ENCODE results near the gene NFIX. TPM values are rescaled to one million over a fixed set of nuclear protein-coding genes. Genes with fewer than 3 reads are reported as not detected.

Gene NFIX
- total RNA-seq, 6 experiments from 2014 or later, result 20.3 to 40.0 (median 26.7) TPM

GRCh38 chr19:12997967-12998940 is 3.0 kb downstream of the NFIX start:
- DNase-seq (no peak), ATAC-seq (no peak)
- H3K27me3 ChIP-seq, result no peaks in the 10 kb centered on the region
- H3K4me3 ChIP-seq, result no peak overlapping the region
- no peak overlapping the region for H3K27ac ChIP-seq
- peaks cover 0 to 22% (median 3%) of the 10 kb centered on the region in 4 donors for H3K4me1 ChIP-seq
- intact Hi-C loops (cut with DNase I), result no loop called here
- no peaks in the 10 kb centered on the region for H3K9me3 ChIP-seq
- TF ChIP-seq CTCF (IDR thresholded peaks at IDR 0.05) (no peak), POLR2A (IDR thresholded peaks at IDR 0.05) (no peak)
- WGBS (ENCODE audit: insufficient coverage, low coverage, low lambda C conversion rate, missing lambda C conversion rate), result 75% methylated on average over 23 of the region's 32 CpGs
- no peaks in the 10 kb centered on the region for H3K36me3 ChIP-seq

- TF ChIP-seq POLR2A (IDR thresholded peaks at IDR 0.05) (no peak), CTCF (IDR thresholded peaks at IDR 0.05) (no peak)
- ATAC-seq (no peak), DNase-seq (no peak)
- no peak overlapping the region for H3K27ac ChIP-seq
- H3K36me3 ChIP-seq, result no peaks in the 10 kb centered on the region
- peaks cover 0 to 28% (median 3%) of the 10 kb centered on the region in 4 donors for H3K4me1 ChIP-seq
- no peaks in the 10 kb centered on the region for H3K27me3 ChIP-seq
- no peaks in the 10 kb centered on the region for H3K9me3 ChIP-seq
- H3K4me3 ChIP-seq, result no peak overlapping the region
- 97% methylated on average over 10 of the region's 19 CpGs for WGBS (ENCODE audit: insufficient coverage, low coverage, low lambda C conversion rate, missing lambda C conversion rate)
- intact Hi-C loops (cut with DNase I), result no loop called here
Measured at GRCh38 chr19:13001166-13001501, 5.9 kb downstream of the NFIX start.

- 78% methylated on average over 6 of the region's 41 CpGs for WGBS (ENCODE audit: insufficient coverage, low coverage, low lambda C conversion rate, missing lambda C conversion rate)
- H3K9me3 ChIP-seq, result no peaks in the 10 kb centered on the region
- peak in 1 of 3 donors; percentile 76 for DNase-seq
- no peaks in the 10 kb centered on the region for H3K27me3 ChIP-seq
- peak overlapping the region; percentile 7 to 47 (median 31) for H3K27ac ChIP-seq
- H3K36me3 ChIP-seq, result no peaks in the 10 kb centered on the region
- TF ChIP-seq CTCF (IDR thresholded peaks at IDR 0.05), result no peak
- TF ChIP-seq POLR2A (IDR thresholded peaks at IDR 0.05), result no peak
- H3K4me3 ChIP-seq, result peak overlapping the region in 2 of 3 donors; percentile 11 to 40
- ATAC-seq, result peak; percentile 60 to 84 (median 72)
- intact Hi-C loops (cut with DNase I), result no loop called here
- peaks cover 0 to 29% (median 2%) of the 10 kb centered on the region in 4 donors for H3K4me1 ChIP-seq
Measured at GRCh38 chr19:13001502-13002165, 6.4 kb downstream of the NFIX start.

GRCh38 chr19:13002166-13002898 is 7.1 kb downstream of the NFIX start:
- Histone ChIP-seq H3K9me3 (no peaks in the 10 kb centered on the region), H3K27ac (peak overlapping the region; percentile 7 to 47 (median 31)), H3K27me3 (no peaks in the 10 kb centered on the region), H3K36me3 (no peaks in the 10 kb centered on the region), H3K4me1 (peaks cover 0 to 27% (median 1%) of the 10 kb centered on the region in 4 donors), H3K4me3 (peak overlapping the region in 2 of 3 donors; percentile 11 to 40)
- DNase-seq, result peak in 1 of 3 donors; percentile 76
- intact Hi-C loops (cut with DNase I), result no loop called here
- peak; percentile 43 to 77 (median 60) for ATAC-seq
- no peak for TF ChIP-seq CTCF (IDR thresholded peaks at IDR 0.05)
- no peak for TF ChIP-seq POLR2A (IDR thresholded peaks at IDR 0.05)
- 19% methylated on average over 6 of the region's 29 CpGs for WGBS (ENCODE audit: insufficient coverage, low coverage, low lambda C conversion rate, missing lambda C conversion rate)
